ENCODE results near the gene CAPN5.

Gene CAPN5

DNA sequence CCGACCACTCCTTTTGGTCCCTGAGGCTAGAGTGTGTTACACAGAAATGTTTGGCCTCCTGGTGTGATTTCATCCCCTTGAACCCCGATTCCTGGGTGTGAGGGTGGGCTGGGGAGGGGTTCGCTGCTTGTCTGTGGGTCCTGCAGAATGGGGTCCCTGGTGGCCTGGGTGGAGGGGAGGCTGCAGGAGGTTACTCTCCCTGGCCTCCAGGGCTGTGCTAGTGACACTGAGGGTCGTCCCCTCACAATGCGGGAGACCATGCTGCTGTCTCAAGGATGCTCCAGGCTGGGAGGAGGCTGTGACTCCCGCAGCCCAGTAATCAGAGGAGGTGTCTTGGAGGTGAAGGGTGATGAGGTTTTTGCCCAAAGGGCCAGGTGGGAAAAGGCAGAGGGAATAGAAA lies 18.9 kb downstream of the CAPN5 start:
- no peak for DNase-seq (ENCODE audit: low read depth)
- no peak overlapping the region for H3K4me3 ChIP-seq (ENCODE audit: low read depth, low read length)
- TF ChIP-seq POLR2A (IDR thresholded peaks at IDR 0.05; ENCODE audit: extremely low read depth, insufficient read length): no peak
- TF ChIP-seq, protein P1, sequence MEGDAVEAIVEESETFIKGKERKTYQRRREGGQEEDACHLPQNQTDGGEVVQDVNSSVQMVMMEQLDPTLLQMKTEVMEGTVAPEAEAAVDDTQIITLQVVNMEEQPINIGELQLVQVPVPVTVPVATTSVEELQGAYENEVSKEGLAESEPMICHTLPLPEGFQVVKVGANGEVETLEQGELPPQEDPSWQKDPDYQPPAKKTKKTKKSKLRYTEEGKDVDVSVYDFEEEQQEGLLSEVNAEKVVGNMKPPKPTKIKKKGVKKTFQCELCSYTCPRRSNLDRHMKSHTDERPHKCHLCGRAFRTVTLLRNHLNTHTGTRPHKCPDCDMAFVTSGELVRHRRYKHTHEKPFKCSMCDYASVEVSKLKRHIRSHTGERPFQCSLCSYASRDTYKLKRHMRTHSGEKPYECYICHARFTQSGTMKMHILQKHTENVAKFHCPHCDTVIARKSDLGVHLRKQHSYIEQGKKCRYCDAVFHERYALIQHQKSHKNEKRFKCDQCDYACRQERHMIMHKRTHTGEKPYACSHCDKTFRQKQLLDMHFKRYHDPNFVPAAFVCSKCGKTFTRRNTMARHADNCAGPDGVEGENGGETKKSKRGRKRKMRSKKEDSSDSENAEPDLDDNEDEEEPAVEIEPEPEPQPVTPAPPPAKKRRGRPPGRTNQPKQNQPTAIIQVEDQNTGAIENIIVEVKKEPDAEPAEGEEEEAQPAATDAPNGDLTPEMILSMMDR (IDR thresholded peaks at IDR 0.05; ENCODE audit: low read depth, low read length): no peak
- no peak for TF ChIP-seq MYC (IDR thresholded peaks at IDR 0.05; ENCODE audit: low read depth, low read length)
- TF ChIP-seq, protein P2, sequence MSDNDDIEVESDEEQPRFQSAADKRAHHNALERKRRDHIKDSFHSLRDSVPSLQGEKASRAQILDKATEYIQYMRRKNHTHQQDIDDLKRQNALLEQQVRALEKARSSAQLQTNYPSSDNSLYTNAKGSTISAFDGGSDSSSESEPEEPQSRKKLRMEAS (IDR thresholded peaks at IDR 0.05; ENCODE audit: low read depth, low read length): no peak

DNA sequence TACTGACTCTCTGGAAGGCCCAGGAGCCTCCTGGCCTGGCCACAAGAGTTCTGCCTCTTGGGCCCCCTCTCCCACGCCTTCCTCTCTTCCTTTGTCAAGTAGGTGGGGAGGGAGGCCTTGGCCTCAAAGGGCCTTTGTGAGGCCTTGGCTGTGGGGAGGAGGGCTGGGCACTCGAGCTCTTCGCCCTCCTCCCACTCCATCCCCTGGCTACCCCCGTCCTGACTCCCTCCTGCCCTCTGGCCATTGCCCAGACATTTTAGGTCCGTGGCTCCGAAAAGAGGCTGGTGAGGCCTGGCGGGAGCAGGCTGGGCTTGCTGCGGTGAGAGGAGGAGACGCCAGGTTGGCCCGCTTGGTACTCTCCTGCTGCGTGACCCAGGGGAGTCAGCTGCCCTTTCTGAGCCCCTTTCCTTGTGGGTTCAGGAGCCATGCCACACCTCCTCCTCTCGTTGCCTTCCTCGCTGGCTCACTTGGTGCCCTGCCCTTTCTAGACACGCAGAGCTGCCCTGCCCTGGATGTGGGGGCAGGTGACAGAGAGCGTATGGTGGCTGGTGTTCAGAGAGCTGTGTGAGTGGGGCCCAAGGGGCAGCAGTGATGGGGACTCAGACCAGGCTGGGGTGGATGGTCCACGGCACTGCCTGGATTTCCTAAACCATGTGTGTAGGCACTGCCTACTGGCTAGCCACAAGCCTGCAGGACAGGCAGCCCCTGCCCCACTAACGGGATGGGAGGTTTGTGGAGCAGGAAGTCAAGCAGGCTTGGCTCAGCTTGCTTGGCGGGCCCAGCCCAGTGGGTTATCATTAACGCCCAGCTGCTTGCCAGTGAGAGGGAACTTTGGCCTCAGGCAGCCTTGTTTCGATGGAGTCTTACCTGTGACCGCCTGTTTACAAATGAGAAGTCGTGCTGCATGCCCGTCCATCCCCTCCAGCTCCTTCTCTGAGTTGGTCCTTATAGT lies 20.0 kb downstream of the CAPN5 start:
- no peak overlapping the region for H3K4me3 ChIP-seq (ENCODE audit: low read depth, low read length)
- no peak for DNase-seq (ENCODE audit: low read depth)
- TF ChIP-seq, protein P2 (IDR thresholded peaks at IDR 0.05; ENCODE audit: low read depth, low read length): no peak
- TF ChIP-seq, protein P1 (IDR thresholded peaks at IDR 0.05; ENCODE audit: low read depth, low read length): no peak
- TF ChIP-seq POLR2A (IDR thresholded peaks at IDR 0.05; ENCODE audit: extremely low read depth, insufficient read length): no peak
- no peak for TF ChIP-seq MYC (IDR thresholded peaks at IDR 0.05; ENCODE audit: low read depth, low read length)

DNA sequence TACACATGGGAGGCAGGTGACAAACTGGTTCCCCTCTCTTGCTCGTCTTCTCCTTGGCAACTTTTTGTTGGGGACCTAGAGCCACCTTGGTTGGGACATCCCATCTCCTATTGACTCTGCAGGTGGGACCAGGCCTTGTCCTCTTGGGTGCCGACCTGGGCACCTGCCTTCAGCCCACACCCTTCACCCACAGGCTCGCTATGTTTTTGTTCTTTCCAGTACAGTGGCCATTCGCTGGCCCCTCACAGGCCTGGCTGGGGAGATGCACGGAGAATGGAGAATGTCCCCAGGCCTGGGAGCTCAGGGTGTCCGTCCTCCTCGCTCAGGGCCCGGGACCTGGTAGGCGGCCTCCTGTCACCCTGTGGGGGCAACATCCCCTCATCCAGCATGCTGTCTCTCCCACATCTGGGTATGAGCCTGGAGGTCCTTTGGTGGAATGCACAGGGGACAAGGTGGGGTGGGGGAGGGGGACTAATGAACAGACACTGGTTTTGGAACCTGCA lies 21.0 kb downstream of the CAPN5 start:
- no peak for TF ChIP-seq MYC (IDR thresholded peaks at IDR 0.05; ENCODE audit: low read depth, low read length)
- TF ChIP-seq, protein P2 (IDR thresholded peaks at IDR 0.05; ENCODE audit: low read depth, low read length): no peak
- no peak overlapping the region for H3K4me3 ChIP-seq (ENCODE audit: low read depth, low read length)
- DNase-seq (ENCODE audit: low read depth): no peak

DNA sequence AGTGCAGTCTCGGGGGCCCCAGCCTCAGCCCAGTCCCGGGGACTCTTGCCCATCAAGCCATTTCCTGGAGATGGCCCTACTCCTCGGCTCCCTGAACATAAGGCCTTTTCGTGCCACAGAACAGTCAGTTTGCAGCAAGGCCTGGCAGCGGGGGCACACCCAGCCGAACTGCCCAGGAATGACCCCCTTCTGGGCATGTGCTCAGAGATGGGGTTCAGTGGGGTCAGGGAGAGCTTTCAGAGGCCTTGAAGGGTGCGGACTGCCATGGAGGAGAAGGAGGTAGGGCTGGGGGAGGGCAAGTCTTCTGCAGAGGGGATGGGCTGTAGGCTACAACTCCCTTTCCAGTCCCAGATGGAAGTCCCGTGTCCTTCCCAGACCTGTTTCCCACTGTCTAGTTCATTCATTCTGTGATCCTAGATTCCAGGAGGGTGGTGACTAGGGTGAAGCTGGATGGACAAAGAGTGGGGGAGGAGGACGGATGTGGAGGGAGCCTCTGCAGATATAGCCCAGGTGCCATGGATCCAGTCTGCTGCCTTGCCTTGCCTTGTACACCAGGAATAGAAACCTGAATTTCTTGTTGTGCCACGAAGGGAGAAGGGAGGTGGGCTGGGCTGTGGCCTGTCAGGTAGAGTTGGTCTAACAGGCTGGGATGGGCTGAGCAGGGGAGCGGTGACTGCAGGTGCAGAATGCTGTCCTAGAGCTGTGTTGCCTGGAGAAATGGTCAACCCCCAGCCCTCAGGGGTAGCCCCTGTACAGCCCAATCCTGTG lies 21.6 kb downstream of the CAPN5 start:
- H3K4me3 ChIP-seq (ENCODE audit: low read depth, low read length): no peak overlapping the region
- TF ChIP-seq, protein P2 (IDR thresholded peaks at IDR 0.05; ENCODE audit: low read depth, low read length): no peak
- TF ChIP-seq, protein P1 (IDR thresholded peaks at IDR 0.05; ENCODE audit: low read depth, low read length): no peak
- TF ChIP-seq MYC (IDR thresholded peaks at IDR 0.05; ENCODE audit: low read depth, low read length) (no peak), POLR2A (IDR thresholded peaks at IDR 0.05; ENCODE audit: extremely low read depth, insufficient read length) (no peak)
- no peak for DNase-seq (ENCODE audit: low read depth)

DNA sequence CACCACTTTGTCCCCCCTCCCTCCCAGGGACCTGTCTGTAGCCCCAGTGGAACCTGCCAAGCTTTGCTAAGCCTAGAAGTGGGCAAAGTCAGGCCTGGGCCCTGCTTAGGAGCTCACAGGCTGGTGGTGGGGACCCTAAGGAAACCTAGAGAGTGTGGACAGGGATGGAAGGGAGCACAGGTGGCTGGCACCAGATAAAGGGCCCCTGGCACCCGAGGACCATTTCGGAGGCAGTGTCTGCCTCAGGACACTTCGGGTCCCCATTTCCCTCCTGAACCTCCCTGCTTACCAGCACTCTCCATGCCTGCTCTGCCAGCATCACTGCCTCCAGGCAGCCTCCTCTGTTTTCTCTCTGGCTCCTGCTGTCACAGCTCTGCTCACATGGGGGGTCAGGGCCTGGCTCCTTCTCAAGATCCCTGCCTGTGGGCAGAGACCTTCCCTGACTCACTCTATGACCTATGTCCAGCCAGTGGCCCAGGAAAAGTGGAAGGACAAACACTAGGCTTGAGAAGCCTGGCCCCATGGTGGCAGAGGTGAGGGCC lies 22.3 kb downstream of the CAPN5 start:
- no peak for DNase-seq (ENCODE audit: low read depth)

More for the DNA sequence above, 22.3 kb downstream of the CAPN5 start:
- H3K4me3 ChIP-seq (ENCODE audit: low read depth, low read length): no peak overlapping the region
- TF ChIP-seq MYC (IDR thresholded peaks at IDR 0.05; ENCODE audit: low read depth, low read length): no peak
- TF ChIP-seq, protein P2 (IDR thresholded peaks at IDR 0.05; ENCODE audit: low read depth, low read length): no peak
- TF ChIP-seq, protein P1 (IDR thresholded peaks at IDR 0.05; ENCODE audit: low read depth, low read length): no peak
- TF ChIP-seq POLR2A (IDR thresholded peaks at IDR 0.05; ENCODE audit: extremely low read depth, insufficient read length): no peak

All from NB4 (cell line).